Measurements from ENCODE around the gene DCAF11.

The DCAF11 gene
- 81.7 to 124 reads per million in 2 experiments for total RNA-seq

DNA sequence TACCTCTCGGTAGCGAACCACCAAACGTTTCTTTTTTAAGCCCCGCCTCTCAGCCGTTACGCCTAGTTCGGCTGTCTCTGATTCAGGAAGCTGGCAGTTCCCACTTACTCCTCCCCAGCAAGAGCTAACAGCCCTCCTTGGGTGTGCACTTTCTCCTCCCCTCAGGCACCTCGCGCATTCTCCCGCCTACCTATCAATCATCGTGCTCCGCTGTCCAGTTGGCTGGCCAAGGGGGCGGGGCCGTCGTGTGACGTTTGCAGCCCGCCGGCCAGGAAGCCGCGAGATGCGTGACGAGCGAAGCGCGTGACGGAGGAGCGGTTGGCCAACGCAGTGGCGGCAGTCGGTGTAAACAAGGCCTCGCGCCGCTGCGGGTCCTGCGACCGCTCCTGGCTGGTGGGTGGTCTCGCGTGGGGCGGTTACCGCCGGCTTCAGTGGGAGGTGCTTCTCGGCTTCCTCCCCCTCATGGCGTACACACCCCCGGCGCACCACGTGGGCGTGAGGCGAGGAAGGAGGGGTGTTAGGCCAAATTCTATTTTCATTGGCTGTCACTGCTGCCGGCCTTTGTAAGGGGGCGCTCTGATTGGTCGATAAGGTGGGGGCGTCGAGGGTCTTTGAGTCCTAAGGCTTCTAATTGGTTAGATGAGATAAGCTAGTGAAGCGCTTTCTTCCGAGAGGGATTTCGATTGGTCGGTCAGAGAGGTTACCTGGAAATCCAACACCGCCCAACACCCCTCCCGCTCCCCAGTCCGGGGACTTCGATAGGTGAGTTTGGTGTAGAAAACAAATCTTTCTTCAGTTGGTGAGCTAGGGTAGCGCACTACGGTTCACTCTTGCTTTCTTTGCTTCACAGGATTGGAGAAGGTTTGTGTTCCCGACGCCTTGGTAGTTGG, at the start of gene DCAF11, which contains the start of gene NRL:
DCAF11 (plus strand) TSS at position 246 of the 890 bp plus-strand sequence. CDS start 818 bp downstream, outside the sequence.
NRL (minus strand) TSS at position 418 of the 890 bp plus-strand sequence. CDS start 32,101 bp downstream, outside the sequence.
- DNase-seq (ENCODE audit: low read depth): peak; percentile 97

DNA sequence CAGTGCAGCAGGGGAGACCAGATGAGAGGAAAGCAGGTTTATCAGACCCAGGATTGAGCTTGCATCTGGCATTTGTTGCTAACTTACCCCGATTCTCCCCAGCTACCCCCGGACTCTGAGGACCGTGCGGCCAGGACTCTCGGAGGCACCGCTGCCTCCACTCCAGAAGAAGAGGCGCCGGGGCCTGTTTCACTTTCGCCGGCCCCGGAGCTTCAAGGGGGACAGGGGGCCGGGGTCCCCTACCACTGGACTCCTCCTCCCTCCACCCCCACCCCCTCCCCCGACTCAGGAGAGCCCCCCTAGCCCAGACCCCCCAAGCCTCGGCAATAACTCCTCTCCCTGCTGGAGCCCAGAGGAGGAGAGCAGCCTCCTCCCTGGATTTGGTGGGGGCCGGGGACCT, 49.7 kb upstream of the DCAF11 start:
- no peak for DNase-seq (ENCODE audit: low read depth)

DNA sequence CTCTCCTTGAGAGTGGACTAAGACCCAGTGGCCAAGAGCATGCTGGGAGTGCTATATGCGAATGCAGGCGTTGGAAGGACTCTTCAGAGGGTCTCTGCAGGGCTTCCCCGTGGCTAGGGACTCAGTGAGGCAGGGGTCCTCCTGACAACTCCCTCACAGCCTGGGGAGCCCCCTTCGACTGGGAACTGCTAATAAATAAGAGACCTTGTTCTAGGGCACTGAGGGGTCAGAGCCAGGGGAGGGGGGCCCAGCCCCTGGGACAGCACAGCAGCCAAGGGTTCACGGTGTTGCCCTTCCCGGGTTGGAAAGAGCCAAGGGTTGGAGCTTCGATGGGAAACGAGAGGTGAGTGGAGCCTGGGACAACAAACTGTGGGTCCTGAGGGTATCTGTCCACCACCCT, 49.2 kb upstream of the DCAF11 start:
- no peak for DNase-seq (ENCODE audit: low read depth)

DNA sequence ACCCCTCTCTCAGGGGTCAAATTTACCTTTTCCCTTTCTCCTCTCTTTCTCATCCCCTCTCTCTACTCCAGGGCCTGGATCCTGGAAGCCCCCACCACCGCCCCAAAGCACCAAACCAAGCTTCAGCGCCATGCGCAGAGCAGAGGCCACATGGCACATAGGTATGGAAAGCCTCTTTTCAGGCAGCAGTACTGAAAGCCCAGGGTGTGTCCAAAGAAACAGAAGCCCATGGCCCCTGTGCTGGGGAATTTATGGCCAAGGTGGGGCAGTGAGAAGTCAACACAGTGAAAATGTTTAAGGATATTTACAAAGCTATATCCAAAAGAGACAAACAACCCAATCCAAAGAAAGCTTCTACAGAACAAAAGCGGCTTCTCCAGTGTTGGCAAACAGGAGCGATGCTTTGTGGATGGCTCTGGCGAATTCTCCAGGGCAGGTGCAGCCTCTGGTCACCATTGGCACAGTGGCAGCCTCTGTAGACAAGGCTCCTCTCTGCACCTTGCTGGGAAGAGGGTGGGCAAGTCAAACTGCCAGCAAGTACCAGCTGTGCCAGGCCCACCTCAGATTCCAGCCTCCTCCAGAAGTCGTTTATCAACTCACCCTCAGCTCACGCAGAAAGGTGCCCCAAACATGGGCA, 48.0 kb upstream of the DCAF11 start:
- no peak for DNase-seq (ENCODE audit: low read depth)

DNA sequence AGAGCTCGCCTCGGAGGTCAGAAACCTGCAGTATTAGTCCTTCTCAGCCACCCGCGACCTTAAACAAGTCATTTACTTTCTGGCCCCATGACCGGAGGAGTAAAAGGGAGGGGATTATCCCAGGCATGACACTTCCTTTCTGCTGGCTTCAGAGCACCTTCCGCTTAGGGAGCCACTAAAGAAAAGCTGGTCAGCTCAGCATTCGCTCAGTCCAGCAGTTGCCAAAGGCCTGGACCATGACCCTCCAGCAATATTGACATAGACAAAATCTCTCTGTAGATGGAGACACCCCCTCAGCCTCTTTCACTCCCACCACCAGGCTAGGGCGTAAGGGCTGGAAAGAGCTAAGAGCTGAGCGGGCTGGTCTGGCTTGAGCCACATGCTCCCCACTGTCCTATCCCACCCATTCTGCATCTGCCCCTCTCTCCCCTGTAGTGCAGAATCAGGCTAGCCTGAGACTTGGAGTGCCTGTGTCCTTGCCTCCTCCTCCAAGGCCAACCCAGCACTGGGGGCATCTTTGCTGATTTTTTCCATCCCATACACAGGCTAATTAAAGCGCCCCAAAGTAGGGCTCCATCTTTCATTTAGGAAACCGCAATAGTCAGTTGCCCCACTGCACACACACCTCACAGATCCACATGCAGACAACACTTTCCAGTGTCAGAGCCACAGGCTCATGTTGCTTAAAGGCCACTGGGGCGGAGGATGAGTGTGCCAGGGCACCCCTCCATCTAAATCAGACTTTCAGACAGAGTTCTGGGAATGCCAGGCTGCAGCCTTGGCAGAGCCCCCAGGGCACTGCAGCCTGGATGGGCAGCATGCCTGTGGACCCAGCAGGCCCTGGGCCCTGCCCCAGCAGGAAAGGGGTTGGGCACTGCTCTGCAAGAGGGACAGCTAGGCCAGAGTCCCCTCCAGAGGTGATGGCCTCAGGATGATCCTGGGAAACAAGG, 47.2 kb upstream of the DCAF11 start:
- DNase-seq (ENCODE audit: low read depth): no peak

DNA sequence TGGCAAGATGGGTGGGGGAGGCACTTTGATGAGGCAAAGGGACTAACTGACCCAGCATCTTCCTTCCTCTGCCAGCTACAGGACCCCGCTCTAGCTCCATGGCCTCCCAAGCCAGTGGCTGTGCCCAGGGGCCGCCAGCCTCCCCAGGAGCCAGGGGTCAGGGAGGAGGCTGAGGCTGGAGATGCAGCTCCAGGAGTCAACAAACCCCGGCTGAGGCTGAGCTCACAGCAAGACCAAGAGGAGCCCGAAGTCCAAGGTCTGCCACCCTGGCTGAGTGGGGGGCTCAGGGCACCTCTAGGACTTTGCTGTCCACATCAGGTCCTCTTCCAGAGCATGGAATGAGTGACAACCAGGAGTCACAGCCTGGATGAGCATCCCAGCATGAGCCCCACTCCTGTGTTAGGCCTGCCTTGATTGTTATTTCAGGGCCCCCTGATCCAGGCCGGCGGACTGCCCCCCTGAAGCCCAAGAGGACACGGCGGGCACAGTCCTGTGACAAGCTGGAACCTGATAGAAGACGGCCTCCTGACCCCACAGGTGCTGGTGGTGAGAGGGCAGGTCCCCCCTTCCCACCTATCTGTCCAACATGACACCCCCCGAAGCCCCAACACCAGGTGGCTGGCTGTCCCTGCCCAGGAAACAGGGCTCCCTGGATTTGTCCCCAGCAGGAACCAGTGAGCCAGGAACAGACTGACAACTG, 45.7 kb upstream of the DCAF11 start:
- DNase-seq (ENCODE audit: low read depth): no peak

- DNase-seq (ENCODE audit: low read depth): no peak
Observed at GRCh38 chr14:24069411-24069735, 45.2 kb upstream of the DCAF11 start.

DNA sequence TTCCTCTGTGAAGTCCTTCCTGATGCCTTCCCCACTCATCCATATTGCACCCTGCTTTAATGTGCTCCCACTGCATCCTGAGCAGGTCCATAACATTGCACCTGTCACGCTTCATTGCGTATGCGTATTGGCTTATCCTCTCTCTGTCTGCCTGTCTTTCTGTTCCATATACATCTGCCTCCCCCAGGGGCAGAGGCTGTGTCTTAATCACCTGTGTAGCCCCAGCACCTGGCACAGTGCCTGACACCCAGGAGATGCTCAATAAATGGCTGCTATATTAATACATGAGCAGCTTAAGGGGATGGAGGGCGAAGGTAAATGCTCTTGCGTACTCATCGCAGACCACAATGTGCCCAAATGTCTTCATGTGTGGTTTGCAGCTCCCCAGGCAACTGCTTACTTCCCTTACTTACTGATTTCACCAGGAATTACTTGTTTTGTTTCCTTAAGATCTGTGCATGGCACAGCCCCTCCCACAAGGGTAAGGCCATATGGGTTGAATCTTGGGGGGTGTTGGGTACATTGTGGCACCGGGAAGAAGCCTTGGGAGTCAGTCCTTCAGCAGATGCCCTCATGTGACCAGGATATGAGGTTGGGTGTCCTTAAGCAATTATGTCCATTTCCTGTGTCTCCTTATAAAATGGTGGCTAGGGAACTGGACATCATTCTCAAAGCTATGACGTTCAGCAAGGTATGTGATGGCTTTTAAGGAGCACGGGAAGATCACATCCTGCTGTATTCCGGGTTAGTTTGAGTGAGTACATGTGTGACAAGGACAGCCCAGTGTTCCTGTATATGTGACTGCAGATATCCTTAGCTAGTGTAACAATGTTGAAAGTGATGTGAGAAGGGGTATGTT, 44.1 kb upstream of the DCAF11 start:
- DNase-seq (ENCODE audit: low read depth): no peak

DNA sequence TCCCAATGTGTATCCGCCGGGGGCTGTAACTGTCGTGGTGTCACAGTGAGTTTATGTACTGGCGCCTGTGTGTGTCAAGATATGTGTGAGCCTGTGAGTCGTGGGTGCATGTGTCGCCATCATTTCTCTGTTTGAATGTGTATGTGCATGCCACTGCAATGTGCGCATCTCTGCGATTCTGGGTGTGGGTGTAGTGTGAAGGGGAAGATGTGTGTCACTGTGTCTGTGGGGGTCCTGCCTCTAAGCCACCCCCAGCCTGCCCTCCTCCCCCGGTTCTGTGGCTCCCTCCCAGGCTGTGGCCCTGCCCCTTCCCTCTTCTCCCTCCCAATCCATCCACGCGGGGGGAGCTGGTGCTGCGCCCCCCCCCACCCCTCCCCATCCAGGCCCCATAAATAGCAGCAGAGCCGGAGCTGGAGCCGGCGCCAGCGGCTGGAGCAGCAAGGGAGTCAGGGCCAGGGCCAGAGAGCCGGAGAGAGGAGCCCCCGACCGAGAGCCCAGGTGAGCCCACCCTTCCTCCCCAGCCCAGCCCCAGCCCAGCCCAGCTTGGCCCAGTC, 43.4 kb upstream of the DCAF11 start, which contains the start of gene CPNE6:
CPNE6 (plus strand) TSS at position 419 of the 554 bp plus-strand sequence. CDS start 1,375 bp downstream, outside the sequence.
- no peak for DNase-seq (ENCODE audit: low read depth)

DNA sequence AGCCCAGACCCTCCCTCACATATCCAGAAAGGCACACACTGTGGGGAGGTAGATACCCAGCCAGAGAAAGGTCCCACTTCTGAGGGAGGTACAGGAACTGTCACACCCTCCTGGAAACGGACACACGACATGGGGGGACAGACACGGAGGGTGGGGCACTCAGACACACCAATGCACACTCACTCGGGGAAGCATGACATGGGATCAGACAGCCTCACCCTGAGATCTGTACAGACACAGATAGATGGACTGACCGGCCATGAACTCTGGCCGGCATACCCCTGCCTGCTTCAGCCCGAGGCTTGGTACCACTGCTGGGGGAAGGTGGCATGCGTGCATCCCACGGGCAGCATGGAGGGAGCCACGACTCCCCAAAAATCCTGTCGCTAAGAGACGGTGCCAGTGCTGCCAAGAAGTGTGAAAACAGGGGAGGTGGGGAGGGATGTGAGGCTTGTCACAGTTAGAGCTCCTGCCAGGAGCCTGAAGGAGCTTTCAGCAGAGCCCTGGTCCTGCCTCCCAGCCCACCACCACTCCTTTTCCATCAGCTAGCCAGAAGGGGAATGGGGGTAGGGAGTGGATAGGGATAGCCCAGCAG, 42.6 kb upstream of the DCAF11 start:
- no peak for DNase-seq (ENCODE audit: low read depth)

GRCh38 chr14:24072436-24072835, 42.1 kb upstream of the DCAF11 start:
- DNase-seq (ENCODE audit: low read depth): no peak

GRCh38 chr14:24072881-24073877, 41.4 kb upstream of the DCAF11 start:
- no peak for DNase-seq (ENCODE audit: low read depth)

DNA sequence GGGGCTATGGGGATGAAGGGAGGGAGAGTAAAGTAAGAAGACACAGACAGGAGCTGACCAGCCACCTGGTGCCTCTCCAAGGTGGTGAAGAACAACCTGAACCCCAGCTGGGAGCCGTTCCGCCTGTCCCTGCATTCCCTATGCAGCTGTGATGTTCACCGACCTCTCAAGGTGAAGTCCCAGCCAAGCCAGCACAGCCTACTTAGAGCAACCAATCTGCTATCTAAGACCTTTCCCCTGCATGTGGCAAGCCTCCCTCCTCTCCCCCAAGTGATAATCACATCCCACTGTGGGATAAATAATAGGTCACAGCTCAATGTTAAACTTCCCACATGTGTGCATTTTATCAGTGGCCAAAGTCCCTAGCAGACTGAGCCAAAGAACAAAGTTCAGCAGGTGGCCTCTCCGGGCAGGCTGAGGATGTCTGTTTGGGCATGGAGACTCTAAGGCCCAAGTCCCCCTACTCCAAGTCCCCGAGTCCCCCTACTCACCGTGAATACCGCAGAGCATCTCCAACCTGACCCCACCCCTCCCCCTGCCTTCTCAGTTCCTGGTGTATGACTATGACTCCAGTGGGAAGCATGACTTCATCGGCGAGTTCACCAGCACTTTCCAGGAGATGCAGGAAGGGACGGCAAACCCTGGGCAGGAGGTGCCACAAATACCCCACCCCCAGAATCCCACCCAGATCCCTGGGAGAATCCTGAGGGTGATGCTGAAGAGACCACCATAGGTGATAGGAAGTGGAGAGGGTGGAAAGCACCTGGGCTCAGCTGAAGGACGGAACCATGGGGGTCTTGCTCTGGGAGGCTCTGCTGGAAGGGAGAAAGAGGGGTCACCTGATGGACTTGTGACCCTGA, 39.7 kb upstream of the DCAF11 start:
- no peak for DNase-seq (ENCODE audit: low read depth)

DNA sequence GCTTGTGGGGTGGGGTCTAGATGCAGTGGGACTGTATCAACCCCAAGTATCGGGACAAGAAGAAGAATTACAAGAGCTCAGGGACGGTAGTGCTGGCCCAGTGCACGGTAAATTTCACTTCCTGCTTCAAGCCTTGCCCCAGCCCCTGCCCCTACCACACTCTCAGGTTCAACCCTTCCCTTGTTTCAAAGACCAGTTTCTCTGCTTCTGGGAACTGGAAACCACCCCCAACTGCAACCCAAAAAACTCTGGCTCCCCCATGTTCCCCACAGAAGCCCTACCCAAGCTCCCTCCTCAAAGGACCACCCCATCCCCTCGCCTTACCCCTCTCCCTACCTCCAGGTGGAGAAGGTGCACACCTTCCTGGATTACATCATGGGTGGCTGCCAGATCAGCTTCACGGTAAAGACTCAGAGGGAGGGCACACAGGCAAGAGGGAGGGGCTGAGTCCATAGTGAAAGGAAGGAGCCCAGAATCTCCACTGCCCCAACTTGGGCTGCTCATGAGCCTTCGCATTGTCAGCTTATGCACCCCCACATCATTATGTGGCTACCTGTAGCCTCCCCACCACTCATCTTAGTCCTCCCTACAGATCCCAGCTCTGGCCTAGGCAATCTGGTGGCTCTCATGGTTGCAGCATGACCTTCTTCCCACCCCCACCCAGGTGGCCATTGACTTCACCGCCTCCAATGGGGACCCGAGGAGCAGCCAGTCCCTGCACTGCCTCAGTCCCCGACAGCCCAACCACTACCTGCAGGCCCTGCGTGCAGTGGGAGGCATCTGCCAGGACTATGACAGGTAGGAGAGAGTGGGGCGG, 38.9 kb upstream of the DCAF11 start:
- no peak for DNase-seq (ENCODE audit: low read depth)

DNA sequence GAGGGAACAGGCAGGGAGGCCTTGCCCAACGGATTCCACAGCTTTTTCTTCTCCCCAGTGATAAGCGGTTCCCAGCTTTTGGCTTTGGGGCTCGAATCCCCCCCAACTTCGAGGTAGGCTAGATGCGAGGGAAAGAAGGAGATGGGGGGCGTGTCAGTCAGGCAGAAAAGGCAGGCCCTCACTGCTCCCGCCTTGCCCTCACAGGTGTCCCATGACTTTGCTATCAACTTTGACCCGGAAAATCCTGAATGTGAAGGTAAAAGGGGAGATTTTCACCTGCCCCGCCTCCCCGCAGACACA, 38.3 kb upstream of the DCAF11 start:
- no peak for DNase-seq (ENCODE audit: low read depth)

- no peak for DNase-seq (ENCODE audit: low read depth)
Observed at GRCh38 chr14:24077086-24077485, 37.5 kb upstream of the DCAF11 start.

DNA sequence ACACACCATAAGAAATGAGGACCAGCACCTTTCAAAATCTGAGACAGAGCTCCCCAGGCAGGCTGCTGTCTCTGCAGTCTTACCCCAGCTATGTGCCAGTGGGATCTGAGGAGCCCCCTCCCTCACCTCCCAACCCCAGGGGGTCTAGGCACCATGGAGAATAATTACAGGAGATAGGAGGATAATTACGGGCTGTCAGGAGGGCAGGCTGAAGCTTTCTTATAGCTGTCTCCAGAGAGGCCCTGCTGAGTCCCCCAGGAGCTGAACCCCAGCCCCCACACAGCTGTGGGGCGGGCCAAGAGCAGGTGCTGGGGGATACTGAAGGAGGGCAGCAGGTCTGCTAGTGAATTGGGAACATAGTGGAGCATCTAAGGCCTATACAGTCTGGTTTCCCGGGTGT, 36.4 kb upstream of the DCAF11 start:
- DNase-seq (ENCODE audit: low read depth): no peak

Data from T follicular helper cell (primary cell).